HG02571 (cell line): Measurements from ENCODE around the gene B4GALNT4.
"Not testable (repeated sequence)": the region's sequence is repeated elsewhere in the genome, so short reads cannot be mapped to it uniquely, and the experiment has no call there.

Experiments
- ATAC-seq: cut with Tn5 transposase; IDR thresholded peaks from one replicate; pipeline ENCODE4 v1.9.1; 2021; ENCODE audit warnings: mild to moderate bottlenecking, moderate library complexity; ENCODE audit not compliant: unreplicated experiment

The B4GALNT4 gene

GRCh38 chr11:391117-392017, 22.1 kb downstream of the B4GALNT4 start:
- no peak for ATAC-seq

GRCh38 chr11:392102-392777, 22.9 kb downstream of the B4GALNT4 start:
- ATAC-seq, result no peak

GRCh38 chr11:393219-394033, 24.1 kb downstream of the B4GALNT4 start:
- ATAC-seq, result no peak

GRCh38 chr11:394034-394857, 24.9 kb downstream of the B4GALNT4 start, which contains the start of gene PKP3:
PKP3 (plus strand) TSS chr11:394209; CDS start chr11:394293, 84 bp downstream.
- ATAC-seq, result no peak

- ATAC-seq, result no peak
Measured at GRCh38 chr11:394858-395655, 25.8 kb downstream of the B4GALNT4 start.

GRCh38 chr11:395866-396265, 26.6 kb downstream of the B4GALNT4 start:
- ATAC-seq, result no peak

- ATAC-seq, result no peak
Measured at GRCh38 chr11:396511-396947, 27.2 kb downstream of the B4GALNT4 start.

- ATAC-seq, result no peak
Measured at GRCh38 chr11:396948-397548, 27.7 kb downstream of the B4GALNT4 start.

- no peak for ATAC-seq
Measured at GRCh38 chr11:398826-399225, 29.5 kb downstream of the B4GALNT4 start.

- ATAC-seq, result no peak
Measured at GRCh38 chr11:399731-400211, 30.5 kb downstream of the B4GALNT4 start.

GRCh38 chr11:400241-400689, 31.0 kb downstream of the B4GALNT4 start:
- no peak for ATAC-seq

GRCh38 chr11:401196-401595, 31.9 kb downstream of the B4GALNT4 start:
- not testable (repeated sequence) for ATAC-seq

GRCh38 chr11:403021-403760, 33.9 kb downstream of the B4GALNT4 start:
- ATAC-seq, result no peak

GRCh38 chr11:403761-404431, 34.6 kb downstream of the B4GALNT4 start:
- ATAC-seq, result no peak

GRCh38 chr11:404551-405264, 35.4 kb downstream of the B4GALNT4 start:
- no peak for ATAC-seq

GRCh38 chr11:405323-405953, 36.1 kb downstream of the B4GALNT4 start:
- no peak for ATAC-seq
